Esophagus muscularis mucosa (tissue), 4 donors: ENCODE results near the gene KCNE3. TPM values are rescaled to one million over a fixed set of nuclear protein-coding genes. Genes with fewer than 3 reads are reported as not detected.

Source experiments
- DNase-seq: peaks from one replicate; pipeline ENCODE4 v3.0.0-alpha.2; 2017; ENCODE audit errors: extremely low spot score
- H3K27ac ChIP-seq, 4 donors: fragments of 200-600 bp; sonication (generic); replicated peaks in 1 of 4; 1 replicate in 3 of 4; 2 replicates in 1 of 4; pipeline ENCODE4 v1.5.1; 2016 to 2019; ENCODE audit warnings: mild to moderate bottlenecking in 1 of 4
- H3K27me3 ChIP-seq, 4 donors: fragments of 200-600 bp; sonication (generic); one replicate each; pipeline versions ENCODE4 v1.5.1 to v1.6.0; 2016 to 2019
- H3K36me3 ChIP-seq, 4 donors: fragments of 200-600 bp; sonication (generic); one replicate each; pipeline ENCODE4 v1.5.1; 2016 to 2019
- H3K4me1 ChIP-seq, 4 donors: fragments of 200-600 bp; sonication (generic); one replicate each; pipeline ENCODE4 v1.5.1; 2016 to 2019
- H3K4me3 ChIP-seq, 4 donors: fragments of 200-600 bp; sonication (generic); 1 replicate in 2 of 4; 2 replicates in 2 of 4; pipeline ENCODE4 v1.5.1; 2016 to 2019; ENCODE audit warnings: mild to moderate bottlenecking in 4 of 4, moderate library complexity in 1 of 4
- H3K9me3 ChIP-seq, 4 donors: fragments of 200-600 bp; sonication (generic); 1 replicate in 3 of 4; 2 replicates in 1 of 4; pipeline ENCODE4 v1.5.1; 2016 to 2019
- CTCF ChIP-seq, 3 experiments: fragments of 200-600 bp in 2 of 3; fragments of 450-650 bp in 1 of 3; sonication (generic) in 2 of 3; IDR thresholded peaks; one replicate each; pipeline ENCODE4 v1.5.1; 2017 to 2019; ENCODE audit warnings: antibody characterized with exemption in 3 of 3, mild to moderate bottlenecking in 2 of 3, moderate library complexity in 1 of 3
- EP300 ChIP-seq: sonication (generic); formaldehyde crosslinking; IDR thresholded peaks from one replicate; pipeline ENCODE4 v1.6.1; 2017; ENCODE audit warnings: antibody characterized with exemption
- POLR2A ChIP-seq: fragments of 450-650 bp; IDR thresholded peaks from one replicate; pipeline ENCODE4 v1.6.1; 2017; ENCODE audit warnings: antibody characterized with exemption, moderate library complexity, mild to moderate bottlenecking, low read depth
- POLR2AphosphoS5 ChIP-seq, 2 donors: sonication (generic); formaldehyde crosslinking; IDR thresholded peaks; one replicate each; pipeline ENCODE4 v1.6.1; 2017; ENCODE audit warnings: antibody characterized with exemption in 2 of 2
- WGBS: methylation state at CpG from one replicate; pipeline ENCODE4 v1.1.5; 2018; 5-methylcytosine and 5-hydroxymethylcytosine counted together
- intact Hi-C: fragments of 100-400 bp; cut with DNase I; formaldehyde crosslinking; loops from one replicate; pipeline ENCODE4 v1.15.1; 2023
- small RNA-seq, 3 donors: library from RNA; depleted of rRNA; stranded (forward); fragments of <200 nt; gene quantifications; one replicate each; pipeline ENCODE3, GENCODE V24; 2016
- total RNA-seq, 4 donors: library from RNA; depleted of rRNA; stranded (reverse); fragments of >200 nt; gene quantifications; one replicate each; pipeline versions ENCODE4 v1.1.0 to v1.2.1, GENCODE V29; 2016

KCNE3 gene
- total RNA-seq, 4 donors from 2014 or later = 6.0 to 9.6 (median 6.8) TPM

- no peaks in the 10 kb centered on the region for H3K4me1 ChIP-seq
- DNase-seq = no peak
- H3K36me3 ChIP-seq = no peaks in the 10 kb centered on the region
- no peak overlapping the region for H3K4me3 ChIP-seq
- intact Hi-C loops = no loop called here
- TF ChIP-seq CTCF (IDR thresholded peaks at IDR 0.05) (no peak), POLR2AphosphoS5 (IDR thresholded peaks at IDR 0.05) (no peak), EP300 (no peak), POLR2A (no peak)
- no peaks in the 10 kb centered on the region for H3K9me3 ChIP-seq
- H3K27ac ChIP-seq = no peak overlapping the region
- WGBS = 70% methylated on average over 2 of the region's 2 CpGs
- peaks cover 0 to 7% (median 0%) of the 10 kb centered on the region in 4 donors for H3K27me3 ChIP-seq
These were observed 55.0 kb downstream of the KCNE3 start for GRCh38 chr11:74412321-74412720.

DNA sequence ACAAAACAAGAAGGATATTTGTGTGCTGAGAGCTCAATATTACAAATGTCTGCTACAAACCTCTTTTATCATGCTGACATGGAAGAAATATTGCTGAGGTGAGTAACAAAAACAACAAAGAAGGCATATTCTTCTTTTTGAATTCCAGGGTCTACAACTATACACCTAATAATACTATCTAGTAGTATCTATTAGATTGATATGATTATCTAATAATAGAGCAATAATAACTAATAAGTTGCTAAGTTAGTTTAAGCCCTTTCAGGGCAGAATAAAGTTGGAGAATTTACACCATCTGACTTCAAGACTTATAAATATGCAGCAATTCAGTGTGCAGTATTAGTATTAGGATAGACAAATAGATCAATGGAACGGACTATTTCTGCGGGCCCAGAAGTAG lies 57.7 kb downstream of the KCNE3 start:
- TF ChIP-seq POLR2AphosphoS5 (IDR thresholded peaks at IDR 0.05) (no peak), CTCF (IDR thresholded peaks at IDR 0.05) (no peak), EP300 (no peak), POLR2A (no peak)
- Histone ChIP-seq H3K36me3 (no peaks in the 10 kb centered on the region), H3K9me3 (no peaks in the 10 kb centered on the region), H3K27ac (no peak overlapping the region), H3K4me1 (no peaks in the 10 kb centered on the region), H3K27me3 (peaks cover 0 to 7% (median 0%) of the 10 kb centered on the region in 4 donors), H3K4me3 (no peak overlapping the region)
- 98% methylated on average over 2 of the region's 2 CpGs for WGBS
- intact Hi-C loops = no loop called here
- DNase-seq = no peak

Small RNA genes lying within 50 kb of the gene (small RNA-seq; reads per million reads assigned to genes)
- 0 reads per million in 3 donors for gene CYCSP27

Other genes starting within 250 kb of the KCNE3 start
- 1 to 10 TPM in 2 of 4 donors, under 1 TPM in 2; 0.71 to 2.1 (median 1.1) TPM for gene P4HA3, start 155.9 kb downstream of the KCNE3 start, total RNA-seq
- gene PGM2L1, start 69.1 kb downstream of the KCNE3 start, total RNA-seq = 1 to 10 TPM; 2.5 to 6.4 (median 5.8) TPM
- gene LIPT2, start 26.2 kb upstream of the KCNE3 start, total RNA-seq = 1 to 10 TPM; 2.2 to 6.7 (median 2.7) TPM
- 10 to 100 TPM in 1 of 4 donors, 1 to 10 TPM in 3; 9.1 to 13.6 (median 9.2) TPM for gene POLD3, start 125.0 kb upstream of the KCNE3 start, total RNA-seq